Upper lobe of left lung (tissue), 6 donors: ENCODE data around the gene L2HGDH. TPM values are rescaled to one million over a fixed set of nuclear protein-coding genes. Genes with fewer than 3 reads are reported as not detected.

ENCODE experiments used
- ATAC-seq, 2 donors: fragments of 200-7000 bp; cut with Tn5 transposase; one replicate each; pipeline ENCODE4 v1.9.1; 2022; ENCODE audit warnings: mild to moderate bottlenecking in 2 of 2, moderate library complexity in 2 of 2; ENCODE audit not compliant: low FRiP score in 2 of 2
- DNase-seq, 2 donors: peaks; one replicate each; pipeline ENCODE4 v3.0.0-alpha.2; 2019 to 2020
- H3K27ac ChIP-seq, 4 donors: fragments of 200-600 bp; sonication (generic); one replicate each; pipeline ENCODE4 v1.5.1; 2016 to 2019
- H3K27me3 ChIP-seq, 4 donors: fragments of 200-600 bp; sonication (generic); one replicate each; pipeline ENCODE4 v1.5.1; 2017 to 2019
- H3K36me3 ChIP-seq, 4 donors: fragments of 200-600 bp; sonication (generic); one replicate each; pipeline ENCODE4 v1.5.1; 2016 to 2019
- H3K4me1 ChIP-seq, 4 donors: fragments of 200-600 bp; sonication (generic); one replicate each; pipeline ENCODE4 v1.5.1; 2018 to 2019
- H3K4me3 ChIP-seq, 4 donors: fragments of 200-600 bp; sonication (generic); one replicate each; pipeline ENCODE4 v1.5.1; 2017 to 2019; ENCODE audit warnings: mild to moderate bottlenecking in 2 of 4, moderate library complexity in 1 of 4
- H3K9me3 ChIP-seq, 4 donors: fragments of 200-600 bp; sonication (generic); one replicate each; pipeline ENCODE4 v1.5.1; 2018 to 2019
- EP300 ChIP-seq, 4 donors: sonication (generic); formaldehyde crosslinking; IDR thresholded peaks; one replicate each; pipeline ENCODE4 v1.5.1; 2017; ENCODE audit warnings: antibody characterized with exemption in 4 of 4, control low read depth in 2 of 4
- POLR2A ChIP-seq, 4 donors: fragments of 450-650 bp; IDR thresholded peaks; one replicate each; pipeline ENCODE4 v1.5.1; 2016 to 2017; ENCODE audit warnings: antibody characterized with exemption in 4 of 4, mild to moderate bottlenecking in 2 of 4
- POLR2AphosphoS5 ChIP-seq, 2 donors: sonication (generic); formaldehyde crosslinking; IDR thresholded peaks; one replicate each; pipeline ENCODE4 v1.5.1; 2017; ENCODE audit warnings: antibody characterized with exemption in 2 of 2
- WGBS, 2 donors: methylation state at CpG; one replicate each; pipeline ENCODE4 v1.1.5; 2017 to 2018; 5-methylcytosine and 5-hydroxymethylcytosine counted together
- total RNA-seq, 6 donors: library from RNA; depleted of rRNA in 4 of 6; stranded (reverse); fragments of >200 nt in 4 of 6; gene quantifications; one replicate each; pipeline versions ENCODE4 v1.1.0 to v1.2.1, GENCODE V29; 2016 to 2021
- TF ChIP-seq, protein P1 (sequence below), 6 experiments: fragments of 450-650 bp in 4 of 6; fragments of 200-600 bp in 2 of 6; sonication (generic) in 2 of 6; IDR thresholded peaks; one replicate each; pipeline ENCODE4 v1.5.1; 2016 to 2019; ENCODE audit warnings: antibody characterized with exemption in 6 of 6
- donor health status: DM: no; HTN: no; CAD: no; lungs with moderate emphysema.
- donor health status: DM: no; HTN: yes; CAD: no; lungs with severe emphysema.

The L2HGDH gene
- total RNA-seq, 6 donors from 2014 or later: 1.1 to 10.1 (median 4.6) TPM

GRCh38 chr14:50335989-50336824 lies 24.2 kb upstream of the L2HGDH start:
- ATAC-seq (peak in 1 of 2 donors; percentile 69), DNase-seq (peak in 1 of 2 donors; percentile 29)
- peak in 2 of 4 donors; percentile 13 to 38 for TF ChIP-seq EP300 (IDR thresholded peaks at IDR 0.05)
- TF ChIP-seq, protein P1, sequence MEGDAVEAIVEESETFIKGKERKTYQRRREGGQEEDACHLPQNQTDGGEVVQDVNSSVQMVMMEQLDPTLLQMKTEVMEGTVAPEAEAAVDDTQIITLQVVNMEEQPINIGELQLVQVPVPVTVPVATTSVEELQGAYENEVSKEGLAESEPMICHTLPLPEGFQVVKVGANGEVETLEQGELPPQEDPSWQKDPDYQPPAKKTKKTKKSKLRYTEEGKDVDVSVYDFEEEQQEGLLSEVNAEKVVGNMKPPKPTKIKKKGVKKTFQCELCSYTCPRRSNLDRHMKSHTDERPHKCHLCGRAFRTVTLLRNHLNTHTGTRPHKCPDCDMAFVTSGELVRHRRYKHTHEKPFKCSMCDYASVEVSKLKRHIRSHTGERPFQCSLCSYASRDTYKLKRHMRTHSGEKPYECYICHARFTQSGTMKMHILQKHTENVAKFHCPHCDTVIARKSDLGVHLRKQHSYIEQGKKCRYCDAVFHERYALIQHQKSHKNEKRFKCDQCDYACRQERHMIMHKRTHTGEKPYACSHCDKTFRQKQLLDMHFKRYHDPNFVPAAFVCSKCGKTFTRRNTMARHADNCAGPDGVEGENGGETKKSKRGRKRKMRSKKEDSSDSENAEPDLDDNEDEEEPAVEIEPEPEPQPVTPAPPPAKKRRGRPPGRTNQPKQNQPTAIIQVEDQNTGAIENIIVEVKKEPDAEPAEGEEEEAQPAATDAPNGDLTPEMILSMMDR (IDR thresholded peaks at IDR 0.05): no peak
- TF ChIP-seq POLR2AphosphoS5 (IDR thresholded peaks at IDR 0.05): peak; percentile 72
- TF ChIP-seq POLR2A (IDR thresholded peaks at IDR 0.05): no peak
- peak overlapping the region; percentile 37 to 86 (median 71) for H3K27ac ChIP-seq
- H3K4me3 ChIP-seq: peak overlapping the region in 1 of 4 donors; percentile 10
- 19 to 38% methylated on average over 7 of the region's 7 CpGs for WGBS, 2 donors
- no peaks in the 10 kb centered on the region for H3K9me3 ChIP-seq
- no peaks in the 10 kb centered on the region for H3K27me3 ChIP-seq
- peaks cover 0 to 5% (median 2%) of the 10 kb centered on the region in 4 donors for H3K36me3 ChIP-seq
- peaks cover 10 to 43% (median 29%) of the 10 kb centered on the region in 4 donors for H3K4me1 ChIP-seq

DNA sequence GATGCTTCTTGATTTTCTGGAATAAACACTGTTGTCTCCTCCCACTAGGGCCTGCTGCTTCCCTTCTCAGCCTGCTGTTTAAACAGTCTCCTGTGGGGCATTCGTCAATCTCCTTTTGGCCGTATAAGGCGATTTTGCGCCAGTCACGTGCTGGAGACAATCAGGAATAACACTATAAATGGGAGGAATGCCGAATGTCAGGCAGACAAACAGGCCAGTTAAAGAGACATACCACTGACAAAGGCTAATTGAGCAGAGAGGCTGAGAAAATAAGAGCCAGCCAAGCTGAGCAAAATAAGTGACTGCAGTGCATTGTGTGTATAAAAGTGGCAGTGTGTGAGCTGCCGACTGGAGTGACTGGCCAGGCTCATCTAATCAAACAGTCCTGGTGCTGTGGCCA lies 23.4 kb upstream of the L2HGDH start:
- H3K4me3 ChIP-seq: no peak overlapping the region
- H3K9me3 ChIP-seq: no peaks in the 10 kb centered on the region
- DNase-seq: peak in 1 of 2 donors; percentile 22
- TF ChIP-seq, protein P1 (IDR thresholded peaks at IDR 0.05): no peak
- TF ChIP-seq POLR2AphosphoS5 (IDR thresholded peaks at IDR 0.05) (peak in 1 of 2 donors; percentile 24), EP300 (IDR thresholded peaks at IDR 0.05) (no peak), POLR2A (IDR thresholded peaks at IDR 0.05) (no peak)
- ATAC-seq: peak in 1 of 2 donors; percentile 45
- H3K4me1 ChIP-seq: peaks cover 10 to 42% (median 25%) of the 10 kb centered on the region in 4 donors
- H3K27ac ChIP-seq: peak overlapping the region; percentile 37 to 86 (median 71)
- H3K36me3 ChIP-seq: peaks cover 0 to 5% (median 2%) of the 10 kb centered on the region in 4 donors
- no peaks in the 10 kb centered on the region for H3K27me3 ChIP-seq
- WGBS, 2 donors: 41 to 45% methylated on average over 7 of the region's 7 CpGs

GRCh38 chr14:50334211-50334610 lies 22.2 kb upstream of the L2HGDH start:
- WGBS, 2 donors: 94 to 98% methylated on average over 8 of the region's 8 CpGs
- peaks cover 10 to 32% (median 20%) of the 10 kb centered on the region in 4 donors for H3K4me1 ChIP-seq
- ATAC-seq (no peak), DNase-seq (no peak)
- peak overlapping the region in 2 of 4 donors; percentile 73 to 86 for H3K27ac ChIP-seq
- H3K27me3 ChIP-seq: no peaks in the 10 kb centered on the region
- H3K9me3 ChIP-seq: no peaks in the 10 kb centered on the region
- TF ChIP-seq POLR2AphosphoS5 (IDR thresholded peaks at IDR 0.05) (no peak), EP300 (IDR thresholded peaks at IDR 0.05) (no peak), POLR2A (IDR thresholded peaks at IDR 0.05) (no peak)
- TF ChIP-seq, protein P1 (IDR thresholded peaks at IDR 0.05): no peak
- H3K36me3 ChIP-seq: peaks cover 0 to 5% (median 2%) of the 10 kb centered on the region in 4 donors
- H3K4me3 ChIP-seq: no peak overlapping the region

DNA sequence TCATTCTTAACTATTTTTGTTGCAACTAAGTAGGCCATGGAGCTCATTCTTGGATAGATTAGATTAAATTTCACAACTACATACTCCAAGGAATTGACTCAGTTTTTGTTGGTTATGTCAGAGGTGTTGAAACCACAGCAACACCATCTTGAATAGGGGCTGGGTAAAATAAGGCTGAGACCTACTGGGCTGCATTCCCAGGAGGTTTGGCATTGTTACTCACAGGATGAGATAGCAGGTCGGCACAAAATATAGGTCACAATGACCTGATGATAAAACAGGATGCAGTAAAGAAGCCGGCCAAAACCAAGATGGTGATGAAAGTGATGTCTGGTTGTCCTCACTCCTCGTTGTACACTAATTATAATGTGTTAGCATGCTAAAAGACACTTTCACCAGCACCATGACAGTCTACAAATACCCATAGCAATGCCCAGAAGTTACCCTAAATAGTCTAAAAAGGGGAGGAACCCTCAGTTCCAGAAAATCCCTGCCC lies 21.0 kb upstream of the L2HGDH start:
- H3K9me3 ChIP-seq: no peaks in the 10 kb centered on the region
- H3K36me3 ChIP-seq: peaks cover 0 to 5% (median 2%) of the 10 kb centered on the region in 4 donors
- H3K4me3 ChIP-seq: no peak overlapping the region
- H3K27me3 ChIP-seq: no peaks in the 10 kb centered on the region
- H3K27ac ChIP-seq: peak overlapping the region in 1 of 4 donors; percentile 51
- 57 to 60% methylated on average over 3 of the region's 3 CpGs for WGBS, 2 donors
- peak in 1 of 2 donors; percentile 79 for ATAC-seq
- H3K4me1 ChIP-seq: peaks cover 10 to 30% (median 19%) of the 10 kb centered on the region in 4 donors
- no peak for DNase-seq
- TF ChIP-seq, protein P1 (IDR thresholded peaks at IDR 0.05): no peak
- peak in 1 of 2 donors; percentile 40 for TF ChIP-seq POLR2AphosphoS5 (IDR thresholded peaks at IDR 0.05)
- no peak for TF ChIP-seq POLR2A (IDR thresholded peaks at IDR 0.05)
